Occipital lobe (tissue), 2 donors: Measurements from ENCODE around the gene JAML. TPM values are rescaled to one million over a fixed set of nuclear protein-coding genes. Genes with fewer than 3 reads are reported as not detected.

ENCODE experiments used
- DNase-seq: peaks from one replicate; lab custom pipeline; 2025; lab: John Stamatoyannopoulos, UW
- total RNA-seq: library from RNA; depleted of rRNA; stranded (reverse); fragments of >200 nt; gene quantifications from one replicate; pipeline ENCODE4 v1.2.3, GENCODE V29; 2014

JAML gene
- 1.2 TPM for total RNA-seq

GRCh38 chr11:118224511-118225188 is at the start of gene JAML:
Gene JAML (minus strand): TSS chr11:118225011. CDS start chr11:118214866, 10,145 bp downstream.
- no peak for DNase-seq

GRCh38 chr11:118274186-118274585 is 49.4 kb upstream of the JAML start:
- no peak for DNase-seq

- DNase-seq: no peak
Measured at GRCh38 chr11:118272001-118272400, 47.2 kb upstream of the JAML start.

- DNase-seq: no peak
Measured at GRCh38 chr11:118267486-118267885, 42.7 kb upstream of the JAML start.

- DNase-seq: no peak
Measured at GRCh38 chr11:118265954-118266353, 41.1 kb upstream of the JAML start.

- no peak for DNase-seq
Measured at GRCh38 chr11:118264569-118265465, 40.0 kb upstream of the JAML start.

GRCh38 chr11:118263695-118264568 is 39.1 kb upstream of the JAML start, which contains the start of gene MPZL2:
Gene MPZL2 (minus strand): TSS chr11:118264297. CDS start chr11:118264153, 144 bp downstream.
- no peak for DNase-seq

- no peak for DNase-seq
Measured at GRCh38 chr11:118263112-118263511, 38.3 kb upstream of the JAML start.

GRCh38 chr11:118260353-118260752 is 35.5 kb upstream of the JAML start:
- DNase-seq: no peak

- no peak for DNase-seq
Measured at GRCh38 chr11:118259138-118259537, 34.3 kb upstream of the JAML start.

GRCh38 chr11:118258410-118258809 is 33.6 kb upstream of the JAML start:
- DNase-seq: no peak

- no peak for DNase-seq
Measured at GRCh38 chr11:118252688-118253087, 27.9 kb upstream of the JAML start.

- peak; percentile 30 for DNase-seq
Measured at GRCh38 chr11:118251858-118252652, 27.2 kb upstream of the JAML start, which contains the start of gene MPZL3. Gene MPZL3 (minus strand): TSS chr11:118252365. CDS start chr11:118252294, 71 bp downstream.

- no peak for DNase-seq
Measured at GRCh38 chr11:118247041-118247440, 22.2 kb upstream of the JAML start.

GRCh38 chr11:118245936-118246562 is 21.2 kb upstream of the JAML start:
- DNase-seq: no peak

GRCh38 chr11:118243993-118244762 is 19.4 kb upstream of the JAML start:
- no peak for DNase-seq

- no peak for DNase-seq
Measured at GRCh38 chr11:118243161-118243560, 18.4 kb upstream of the JAML start.

GRCh38 chr11:118241764-118242098 is 16.9 kb upstream of the JAML start:
- no peak for DNase-seq

GRCh38 chr11:118240999-118241763 is 16.4 kb upstream of the JAML start:
- no peak for DNase-seq
